ENCODE results near the gene GPER1. TPM values are rescaled to one million over a fixed set of nuclear protein-coding genes. Genes with fewer than 3 reads are reported as not detected.

The GPER1 gene
- total and polyA plus RNA-seq, 4 donors, result 2.9 to 23.1 (median 7.4) TPM

DNA sequence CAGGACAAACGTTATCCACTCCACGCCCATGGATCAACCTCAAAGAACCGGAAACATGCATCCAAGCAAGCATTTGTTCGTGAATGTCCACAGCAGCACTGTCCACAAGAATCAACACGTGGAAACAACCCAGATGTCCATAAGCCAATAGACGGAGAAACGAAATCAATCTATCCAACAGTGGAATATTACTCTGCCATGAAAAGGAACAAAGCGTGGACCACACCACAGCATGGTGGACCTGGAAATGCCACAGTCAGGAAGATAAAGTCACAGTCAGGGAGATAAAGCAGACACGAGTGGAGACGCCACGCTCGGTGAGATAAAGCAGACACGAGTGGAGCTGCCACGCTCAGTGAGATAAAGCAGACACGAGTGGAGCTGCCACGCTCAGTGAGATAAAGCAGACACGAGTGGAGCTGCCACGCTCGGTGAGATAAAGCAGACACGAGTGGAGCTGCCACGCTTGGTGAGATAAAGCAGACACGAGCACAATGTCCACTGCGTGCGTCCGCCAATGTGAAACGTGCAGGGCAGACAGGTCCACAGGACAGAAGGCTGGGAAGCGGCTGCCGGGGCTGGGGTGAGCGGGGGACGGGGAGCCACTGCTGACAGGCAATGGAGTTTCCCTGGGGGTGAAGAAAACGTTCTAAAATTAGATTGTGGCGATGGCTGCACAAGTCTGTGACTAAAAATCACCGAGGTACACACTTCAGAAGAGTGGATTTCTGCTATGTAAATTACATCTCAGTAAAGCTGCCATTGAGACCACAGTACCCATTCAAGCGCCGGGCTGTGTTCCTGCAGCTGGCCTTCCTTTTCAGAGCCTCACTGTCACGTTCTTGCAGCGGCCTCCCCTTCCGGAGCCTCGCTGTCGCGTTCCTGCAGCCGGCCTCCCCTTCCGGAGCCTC lies 10.6 kb downstream of the GPER1 start:
- H3K4me1 ChIP-seq (ENCODE audit: control insufficient read depth in 4 of 4, insufficient read depth in 4 of 4, low read length in 3 of 4), result peaks cover 16 to 61% (median 41%) of the 10 kb centered on the region in 4 donors
- H3K4me3 ChIP-seq (ENCODE audit: low read depth in 1 of 3, low read length in 3 of 3), result no peak overlapping the region
- TF ChIP-seq, protein P1, sequence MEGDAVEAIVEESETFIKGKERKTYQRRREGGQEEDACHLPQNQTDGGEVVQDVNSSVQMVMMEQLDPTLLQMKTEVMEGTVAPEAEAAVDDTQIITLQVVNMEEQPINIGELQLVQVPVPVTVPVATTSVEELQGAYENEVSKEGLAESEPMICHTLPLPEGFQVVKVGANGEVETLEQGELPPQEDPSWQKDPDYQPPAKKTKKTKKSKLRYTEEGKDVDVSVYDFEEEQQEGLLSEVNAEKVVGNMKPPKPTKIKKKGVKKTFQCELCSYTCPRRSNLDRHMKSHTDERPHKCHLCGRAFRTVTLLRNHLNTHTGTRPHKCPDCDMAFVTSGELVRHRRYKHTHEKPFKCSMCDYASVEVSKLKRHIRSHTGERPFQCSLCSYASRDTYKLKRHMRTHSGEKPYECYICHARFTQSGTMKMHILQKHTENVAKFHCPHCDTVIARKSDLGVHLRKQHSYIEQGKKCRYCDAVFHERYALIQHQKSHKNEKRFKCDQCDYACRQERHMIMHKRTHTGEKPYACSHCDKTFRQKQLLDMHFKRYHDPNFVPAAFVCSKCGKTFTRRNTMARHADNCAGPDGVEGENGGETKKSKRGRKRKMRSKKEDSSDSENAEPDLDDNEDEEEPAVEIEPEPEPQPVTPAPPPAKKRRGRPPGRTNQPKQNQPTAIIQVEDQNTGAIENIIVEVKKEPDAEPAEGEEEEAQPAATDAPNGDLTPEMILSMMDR (IDR thresholded peaks at IDR 0.05; ENCODE audit: low read depth, low read length, missing input control), result no peak
- no peak for TF ChIP-seq GABPA (IDR thresholded peaks at IDR 0.05 in 1 of 2, conservative IDR thresholded peaks at IDR 0.05 in 1 of 2)
- no peak for TF ChIP-seq EGR1 (IDR thresholded peaks at IDR 0.05; ENCODE audit: low read depth in 2 of 2)
- TF ChIP-seq RAD21 (IDR thresholded peaks at IDR 0.05), result no peak
- TF ChIP-seq, protein P2, sequence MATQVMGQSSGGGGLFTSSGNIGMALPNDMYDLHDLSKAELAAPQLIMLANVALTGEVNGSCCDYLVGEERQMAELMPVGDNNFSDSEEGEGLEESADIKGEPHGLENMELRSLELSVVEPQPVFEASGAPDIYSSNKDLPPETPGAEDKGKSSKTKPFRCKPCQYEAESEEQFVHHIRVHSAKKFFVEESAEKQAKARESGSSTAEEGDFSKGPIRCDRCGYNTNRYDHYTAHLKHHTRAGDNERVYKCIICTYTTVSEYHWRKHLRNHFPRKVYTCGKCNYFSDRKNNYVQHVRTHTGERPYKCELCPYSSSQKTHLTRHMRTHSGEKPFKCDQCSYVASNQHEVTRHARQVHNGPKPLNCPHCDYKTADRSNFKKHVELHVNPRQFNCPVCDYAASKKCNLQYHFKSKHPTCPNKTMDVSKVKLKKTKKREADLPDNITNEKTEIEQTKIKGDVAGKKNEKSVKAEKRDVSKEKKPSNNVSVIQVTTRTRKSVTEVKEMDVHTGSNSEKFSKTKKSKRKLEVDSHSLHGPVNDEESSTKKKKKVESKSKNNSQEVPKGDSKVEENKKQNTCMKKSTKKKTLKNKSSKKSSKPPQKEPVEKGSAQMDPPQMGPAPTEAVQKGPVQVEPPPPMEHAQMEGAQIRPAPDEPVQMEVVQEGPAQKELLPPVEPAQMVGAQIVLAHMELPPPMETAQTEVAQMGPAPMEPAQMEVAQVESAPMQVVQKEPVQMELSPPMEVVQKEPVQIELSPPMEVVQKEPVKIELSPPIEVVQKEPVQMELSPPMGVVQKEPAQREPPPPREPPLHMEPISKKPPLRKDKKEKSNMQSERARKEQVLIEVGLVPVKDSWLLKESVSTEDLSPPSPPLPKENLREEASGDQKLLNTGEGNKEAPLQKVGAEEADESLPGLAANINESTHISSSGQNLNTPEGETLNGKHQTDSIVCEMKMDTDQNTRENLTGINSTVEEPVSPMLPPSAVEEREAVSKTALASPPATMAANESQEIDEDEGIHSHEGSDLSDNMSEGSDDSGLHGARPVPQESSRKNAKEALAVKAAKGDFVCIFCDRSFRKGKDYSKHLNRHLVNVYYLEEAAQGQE (IDR thresholded peaks at IDR 0.05), result no peak
- no peak for TF ChIP-seq RXRA (IDR thresholded peaks at IDR 0.05)
- TF ChIP-seq, protein P3, sequence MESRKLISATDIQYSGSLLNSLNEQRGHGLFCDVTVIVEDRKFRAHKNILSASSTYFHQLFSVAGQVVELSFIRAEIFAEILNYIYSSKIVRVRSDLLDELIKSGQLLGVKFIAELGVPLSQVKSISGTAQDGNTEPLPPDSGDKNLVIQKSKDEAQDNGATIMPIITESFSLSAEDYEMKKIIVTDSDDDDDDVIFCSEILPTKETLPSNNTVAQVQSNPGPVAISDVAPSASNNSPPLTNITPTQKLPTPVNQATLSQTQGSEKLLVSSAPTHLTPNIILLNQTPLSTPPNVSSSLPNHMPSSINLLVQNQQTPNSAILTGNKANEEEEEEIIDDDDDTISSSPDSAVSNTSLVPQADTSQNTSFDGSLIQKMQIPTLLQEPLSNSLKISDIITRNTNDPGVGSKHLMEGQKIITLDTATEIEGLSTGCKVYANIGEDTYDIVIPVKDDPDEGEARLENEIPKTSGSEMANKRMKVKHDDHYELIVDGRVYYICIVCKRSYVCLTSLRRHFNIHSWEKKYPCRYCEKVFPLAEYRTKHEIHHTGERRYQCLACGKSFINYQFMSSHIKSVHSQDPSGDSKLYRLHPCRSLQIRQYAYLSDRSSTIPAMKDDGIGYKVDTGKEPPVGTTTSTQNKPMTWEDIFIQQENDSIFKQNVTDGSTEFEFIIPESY (IDR thresholded peaks at IDR 0.05), result no peak
- TF ChIP-seq SP1 (IDR thresholded peaks at IDR 0.05), result no peak
- no peak overlapping the region for H3K9ac ChIP-seq (ENCODE audit: low read depth in 1 of 2, low read length in 2 of 2)
- WGBS, result 97% methylated on average over 43 of the region's 43 CpGs
- no peaks in the 10 kb centered on the region for H3K9me3 ChIP-seq (ENCODE audit: control insufficient read depth in 4 of 4, low read length in 3 of 4)
- no peaks in the 10 kb centered on the region for H3K36me3 ChIP-seq (ENCODE audit: control insufficient read depth in 4 of 4, insufficient read depth in 3 of 4, low read depth in 1 of 4, low read length in 3 of 4)
- DNase-seq (ENCODE audit: low spot score), result no peak
- no peaks in the 10 kb centered on the region for H3K27me3 ChIP-seq (ENCODE audit: control insufficient read depth in 4 of 4, insufficient read depth in 4 of 4, low read length in 3 of 4)
- H3K27ac ChIP-seq (ENCODE audit: low read depth in 1 of 2, low read length in 2 of 2), result no peak overlapping the region

DNA sequence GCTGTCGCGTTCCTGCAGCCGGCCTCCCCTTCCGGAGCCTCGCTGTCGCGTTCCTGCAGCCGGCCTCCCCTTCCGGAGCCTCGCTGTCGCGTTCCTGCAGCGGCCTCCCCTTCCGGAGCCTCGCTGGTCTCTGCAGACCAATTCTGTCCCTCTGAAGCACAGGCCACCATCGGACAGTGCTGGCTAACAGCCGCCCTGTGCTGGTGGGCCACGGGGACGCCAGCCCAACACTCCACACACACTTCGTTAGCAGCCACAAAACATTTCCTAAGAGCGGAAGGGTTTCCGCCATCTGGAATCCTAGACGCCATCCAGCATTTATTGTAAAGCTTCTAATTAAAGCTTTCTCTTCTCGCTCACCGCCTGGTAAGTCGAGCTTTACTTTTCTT lies 11.2 kb downstream of the GPER1 start:
- H3K27me3 ChIP-seq (ENCODE audit: control insufficient read depth in 4 of 4, insufficient read depth in 4 of 4, low read length in 3 of 4), result no peaks in the 10 kb centered on the region
- peaks cover 15 to 62% (median 38%) of the 10 kb centered on the region in 4 donors for H3K4me1 ChIP-seq (ENCODE audit: control insufficient read depth in 4 of 4, insufficient read depth in 4 of 4, low read length in 3 of 4)
- no peak overlapping the region for H3K4me3 ChIP-seq (ENCODE audit: low read depth in 1 of 3, low read length in 3 of 3)
- no peak overlapping the region for H3K9ac ChIP-seq (ENCODE audit: low read depth in 1 of 2, low read length in 2 of 2)
- no peak overlapping the region for H3K27ac ChIP-seq (ENCODE audit: low read depth in 1 of 2, low read length in 2 of 2)
- no peaks in the 10 kb centered on the region for H3K36me3 ChIP-seq (ENCODE audit: control insufficient read depth in 4 of 4, insufficient read depth in 3 of 4, low read depth in 1 of 4, low read length in 3 of 4)
- 98% methylated on average over 26 of the region's 26 CpGs for WGBS
- DNase-seq (ENCODE audit: low spot score), result no peak
- H3K9me3 ChIP-seq (ENCODE audit: control insufficient read depth in 4 of 4, low read length in 3 of 4), result no peaks in the 10 kb centered on the region
- TF ChIP-seq RAD21 (IDR thresholded peaks at IDR 0.05), result no peak
- TF ChIP-seq EGR1 (IDR thresholded peaks at IDR 0.05; ENCODE audit: low read depth in 2 of 2), result no peak
- no peak for TF ChIP-seq FOXA1 (IDR thresholded peaks at IDR 0.05)
- TF ChIP-seq, protein P1 (IDR thresholded peaks at IDR 0.05; ENCODE audit: low read depth, low read length, missing input control), result no peak
- no peak for TF ChIP-seq TAF1 (conservative IDR thresholded peaks at IDR 0.05)
- TF ChIP-seq RXRA (IDR thresholded peaks at IDR 0.05), result no peak
- TF ChIP-seq, protein P2 (IDR thresholded peaks at IDR 0.05), result no peak
- TF ChIP-seq, protein P4, sequence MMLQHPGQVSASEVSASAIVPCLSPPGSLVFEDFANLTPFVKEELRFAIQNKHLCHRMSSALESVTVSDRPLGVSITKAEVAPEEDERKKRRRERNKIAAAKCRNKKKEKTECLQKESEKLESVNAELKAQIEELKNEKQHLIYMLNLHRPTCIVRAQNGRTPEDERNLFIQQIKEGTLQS (IDR thresholded peaks at IDR 0.05), result no peak
- TF ChIP-seq, protein P3 (IDR thresholded peaks at IDR 0.05), result no peak
- no peak for TF ChIP-seq FOXA2 (IDR thresholded peaks at IDR 0.05)
- TF ChIP-seq GABPA (IDR thresholded peaks at IDR 0.05 in 1 of 2, conservative IDR thresholded peaks at IDR 0.05 in 1 of 2), result no peak
